Measurements from ENCODE around the gene RAPSN. TPM values are rescaled to one million over a fixed set of nuclear protein-coding genes. Genes with fewer than 3 reads are reported as not detected.
"Not testable (repeated sequence)": the region's sequence is repeated elsewhere in the genome, so short reads cannot be mapped to it uniquely, and the experiment has no call there.

Gene RAPSN
- total RNA-seq, 3 donors from 2014 or later: 0.64 TPM; not detected in 2

GRCh38 chr11:47454258-47454671 lies 5.3 kb upstream of the RAPSN start:
- H3K27me3 ChIP-seq; H3K36me3 ChIP-seq; H3K27ac ChIP-seq; H3K4me3 ChIP-seq; H3K9me3 ChIP-seq; intact Hi-C loops (cut with DNase I; ENCODE audit: low total_unique reads); H3K4me1 ChIP-seq: not testable (repeated sequence)
- peak in 1 of 2 donors; percentile 72 for DNase-seq (ENCODE audit: low spot score in 2 of 2)
- TF ChIP-seq CTCF (IDR thresholded peaks at IDR 0.05): peak in 2 of 3 donors; percentile 68 to 79

DNA sequence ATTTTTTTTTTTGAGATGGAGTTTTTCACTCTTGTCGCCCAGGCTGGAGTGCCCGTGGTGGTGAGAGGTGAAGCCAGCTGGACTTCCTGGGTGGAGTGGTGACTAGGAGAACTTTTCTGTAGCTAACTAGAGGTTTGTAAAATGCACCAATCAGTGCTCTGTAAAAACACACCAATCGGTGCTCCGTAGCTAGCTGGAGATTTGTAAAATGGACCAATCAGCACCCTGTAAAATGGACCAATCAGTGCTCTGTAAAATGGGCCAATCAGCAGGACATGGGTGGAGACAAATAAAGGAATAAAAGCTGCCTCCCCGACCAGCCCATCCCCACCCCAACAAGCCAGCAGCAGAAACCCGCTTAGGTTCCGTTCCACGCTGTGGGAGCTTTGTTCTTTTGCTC lies 4.4 kb upstream of the RAPSN start:
- H3K9me3 ChIP-seq: no peaks in the 10 kb centered on the region
- DNase-seq (ENCODE audit: low spot score in 2 of 2): no peak
- H3K36me3 ChIP-seq: no peaks in the 10 kb centered on the region
- no peaks in the 10 kb centered on the region for H3K4me1 ChIP-seq
- no peaks in the 10 kb centered on the region for H3K27me3 ChIP-seq
- H3K27ac ChIP-seq: no peak overlapping the region
- no peak overlapping the region for H3K4me3 ChIP-seq
- intact Hi-C loops (cut with DNase I; ENCODE audit: low total_unique reads): no loop called here
- TF ChIP-seq POLR2AphosphoS5 (IDR thresholded peaks at IDR 0.05) (no peak), CTCF (IDR thresholded peaks at IDR 0.05) (no peak), POLR2A (IDR thresholded peaks at IDR 0.05) (no peak)

DNA sequence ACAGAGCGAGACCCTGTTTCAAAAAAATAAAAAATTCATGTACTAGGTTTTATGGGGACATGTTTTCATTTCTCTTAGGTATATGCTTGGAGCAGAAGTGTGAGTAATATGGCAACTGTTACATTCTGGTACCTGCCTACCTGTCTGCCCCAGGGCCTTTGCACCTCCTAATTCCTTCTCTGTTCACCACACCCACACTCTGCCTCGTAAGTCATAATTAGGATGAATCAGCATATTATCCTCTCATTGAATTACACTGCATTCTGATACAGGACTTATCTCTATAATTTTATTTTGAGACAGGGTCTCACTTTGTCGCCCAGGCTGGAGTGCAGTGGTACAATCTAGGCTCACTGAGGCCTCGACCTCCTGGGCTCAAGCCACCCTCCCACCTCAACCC lies 3.1 kb upstream of the RAPSN start:
- H3K27me3 ChIP-seq: no peaks in the 10 kb centered on the region
- no peak overlapping the region for H3K4me3 ChIP-seq
- TF ChIP-seq CTCF (IDR thresholded peaks at IDR 0.05): no peak
- no peaks in the 10 kb centered on the region for H3K9me3 ChIP-seq
- no peaks in the 10 kb centered on the region for H3K36me3 ChIP-seq
- intact Hi-C loops (cut with DNase I; ENCODE audit: low total_unique reads): no loop called here
- no peaks in the 10 kb centered on the region for H3K4me1 ChIP-seq
- DNase-seq (ENCODE audit: low spot score in 2 of 2): no peak
- no peak overlapping the region for H3K27ac ChIP-seq

GRCh38 chr11:47451436-47451835 lies 2.5 kb upstream of the RAPSN start:
- intact Hi-C loops (cut with DNase I; ENCODE audit: low total_unique reads): no loop called here
- no peaks in the 10 kb centered on the region for H3K27me3 ChIP-seq
- no peak overlapping the region for H3K4me3 ChIP-seq
- no peak for DNase-seq (ENCODE audit: low spot score in 2 of 2)
- H3K4me1 ChIP-seq: no peaks in the 10 kb centered on the region
- TF ChIP-seq POLR2AphosphoS5 (IDR thresholded peaks at IDR 0.05): no peak
- TF ChIP-seq POLR2A (IDR thresholded peaks at IDR 0.05): no peak
- no peak for TF ChIP-seq CTCF (IDR thresholded peaks at IDR 0.05)
- H3K27ac ChIP-seq: no peak overlapping the region
- no peaks in the 10 kb centered on the region for H3K36me3 ChIP-seq
- H3K9me3 ChIP-seq: no peaks in the 10 kb centered on the region

GRCh38 chr11:47449541-47449940 lies 605 bp upstream of the RAPSN start:
- Histone ChIP-seq H3K9me3 (no peaks in the 10 kb centered on the region), H3K4me1 (no peaks in the 10 kb centered on the region), H3K27ac (no peak overlapping the region), H3K4me3 (no peak overlapping the region), H3K36me3 (no peaks in the 10 kb centered on the region), H3K27me3 (no peaks in the 10 kb centered on the region)
- TF ChIP-seq POLR2A (IDR thresholded peaks at IDR 0.05) (no peak), CTCF (IDR thresholded peaks at IDR 0.05) (no peak), POLR2AphosphoS5 (IDR thresholded peaks at IDR 0.05) (no peak)
- intact Hi-C loops (cut with DNase I; ENCODE audit: low total_unique reads): no loop called here
- no peak for DNase-seq (ENCODE audit: low spot score in 2 of 2)
